NCI-H2029 (cell line): Measurements from ENCODE around the gene E2F7.

ENCODE experiments used
- DNase-seq: peaks from one replicate; lab custom pipeline; 2025; lab: John Stamatoyannopoulos, UW

The E2F7 gene

DNA sequence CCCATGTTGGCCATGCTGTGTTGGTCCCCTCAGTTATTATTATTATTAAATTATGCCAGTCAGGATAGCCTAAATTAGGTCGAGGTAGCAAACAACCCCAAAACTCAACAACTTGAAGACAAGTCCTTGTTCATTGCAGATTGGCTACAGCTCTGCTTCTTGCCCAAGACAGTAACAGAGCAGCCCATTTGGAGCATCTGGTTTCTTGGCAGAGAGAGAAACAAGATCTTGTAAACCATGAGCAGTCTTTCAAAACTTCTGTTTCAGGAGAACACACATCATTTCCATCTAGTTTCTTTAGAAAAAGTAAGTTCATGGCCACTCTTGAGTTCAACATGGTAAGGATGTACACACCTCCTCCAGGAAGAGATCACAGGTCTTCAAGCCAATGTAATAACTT, 52.3 kb downstream of the E2F7 start:
- DNase-seq: no peak

DNA sequence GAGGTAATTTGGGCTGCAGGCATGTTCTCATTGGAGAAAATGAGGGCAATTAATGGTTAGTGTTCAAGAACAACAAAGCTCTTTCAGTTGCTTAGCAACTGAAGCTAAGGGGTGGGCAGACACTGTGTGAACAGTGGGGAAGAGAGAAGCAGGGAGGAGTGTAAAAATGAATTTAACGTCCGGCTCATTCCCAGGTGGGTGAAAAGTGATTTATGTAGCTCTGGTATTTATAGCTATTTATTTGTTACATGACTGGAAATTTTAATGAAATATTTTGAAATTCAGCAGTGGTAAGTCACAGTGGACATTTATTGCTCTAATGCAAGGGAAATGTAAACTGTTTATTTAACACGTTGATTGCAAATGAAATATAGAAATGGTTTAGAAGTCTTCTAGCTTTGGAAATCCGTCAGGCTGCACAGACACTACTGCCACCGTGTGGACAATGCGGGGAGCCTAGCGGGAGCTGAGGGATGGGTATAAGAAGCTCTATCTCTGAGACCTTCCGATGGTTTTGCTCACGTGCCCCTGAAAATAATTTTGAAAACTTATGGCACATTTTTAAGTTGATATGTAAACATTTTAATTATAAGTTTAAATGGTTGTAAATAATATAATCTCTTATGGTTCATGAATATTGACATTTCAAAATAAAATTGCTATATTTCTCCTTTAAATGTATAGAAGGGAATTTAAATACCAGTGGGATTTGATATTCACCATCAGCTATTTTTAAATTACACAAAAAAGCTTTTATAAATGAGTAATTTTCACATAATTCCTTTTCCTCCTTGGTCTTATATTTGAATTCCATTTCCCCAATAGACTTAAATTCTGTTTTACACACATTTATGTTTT, 54.4 kb downstream of the E2F7 start:
- DNase-seq: peak; percentile 49

DNA sequence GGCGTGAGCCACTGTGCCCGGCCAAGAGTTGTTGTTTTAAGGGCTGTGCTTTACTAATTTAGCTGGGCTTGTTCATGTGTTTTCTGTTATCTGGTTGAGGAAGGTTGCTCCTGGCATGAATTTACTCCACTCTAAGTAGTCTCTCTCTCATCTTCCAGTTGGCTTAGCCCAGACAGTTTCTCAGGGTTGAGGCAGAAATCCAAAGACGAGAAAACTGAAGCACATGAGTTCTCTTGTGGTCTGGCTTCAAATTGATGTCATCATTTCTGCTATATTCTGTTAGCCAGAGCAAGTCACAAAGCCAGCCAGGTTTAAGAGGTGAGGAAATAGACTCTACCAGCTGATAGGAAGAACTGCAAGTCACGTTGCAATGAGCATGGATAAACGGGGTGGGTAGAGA, 57.9 kb downstream of the E2F7 start:
- DNase-seq: no peak

DNA sequence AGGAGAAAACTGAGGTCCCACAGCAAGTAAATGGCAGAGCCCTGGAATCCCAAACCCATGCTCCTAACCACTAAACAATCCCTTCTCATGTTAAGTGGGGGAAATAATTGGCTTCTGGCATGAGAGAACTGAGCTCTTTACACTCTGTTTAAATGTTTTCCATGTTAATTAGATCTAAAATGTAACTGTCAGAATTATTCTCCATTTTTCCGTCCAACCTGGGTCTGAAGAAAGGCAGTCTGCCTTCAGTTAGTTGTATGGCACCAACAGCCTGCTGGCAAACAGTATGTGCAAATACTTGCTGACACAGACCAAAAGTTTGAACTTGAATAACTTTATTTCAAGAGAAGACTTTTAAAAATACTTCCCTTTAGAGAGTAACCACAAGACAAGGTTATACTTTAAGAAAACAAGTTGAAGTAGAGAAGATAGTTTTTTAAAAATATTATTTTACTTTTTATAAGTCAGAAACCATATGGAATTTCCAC, 59.7 kb downstream of the E2F7 start:
- no peak for DNase-seq

DNA sequence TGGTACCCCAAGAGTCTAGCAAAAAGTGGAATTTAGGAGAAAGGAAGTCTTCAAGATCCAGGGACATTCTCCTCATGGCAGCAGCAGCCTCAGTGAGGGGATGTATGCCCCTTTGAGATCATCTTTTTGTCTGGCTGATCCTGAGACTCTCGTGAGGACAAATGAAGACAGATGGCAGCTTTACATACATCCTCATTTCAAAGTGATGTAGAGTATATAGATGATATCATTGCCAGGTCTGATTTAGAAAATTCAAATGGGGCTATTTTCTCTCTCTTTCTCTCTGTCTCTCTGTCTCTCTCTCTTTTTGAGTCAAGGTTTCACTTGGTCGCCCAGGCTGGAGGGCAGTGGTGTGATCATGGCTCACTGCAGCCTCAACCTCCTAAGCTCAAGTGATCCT, 61.5 kb downstream of the E2F7 start:
- DNase-seq: no peak

DNA sequence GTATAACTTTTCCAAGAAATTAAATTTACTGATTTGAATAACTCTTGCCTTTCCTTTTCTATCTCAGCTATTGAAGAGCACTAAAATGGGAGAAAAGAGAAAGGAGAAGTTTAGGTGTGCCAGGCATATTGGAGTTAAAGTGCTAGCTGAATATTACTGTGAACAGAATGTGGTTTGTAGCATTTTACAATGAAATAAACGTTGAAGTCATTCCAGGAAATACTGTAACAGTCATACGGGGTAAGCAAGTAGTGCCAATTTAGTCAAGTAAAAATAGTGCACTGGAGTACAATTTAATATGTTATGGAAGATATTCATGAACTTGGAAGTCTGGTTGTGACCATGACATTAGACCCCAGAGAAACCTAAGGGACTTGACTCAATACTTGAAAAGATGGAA, 62.1 kb downstream of the E2F7 start:
- no peak for DNase-seq

DNA sequence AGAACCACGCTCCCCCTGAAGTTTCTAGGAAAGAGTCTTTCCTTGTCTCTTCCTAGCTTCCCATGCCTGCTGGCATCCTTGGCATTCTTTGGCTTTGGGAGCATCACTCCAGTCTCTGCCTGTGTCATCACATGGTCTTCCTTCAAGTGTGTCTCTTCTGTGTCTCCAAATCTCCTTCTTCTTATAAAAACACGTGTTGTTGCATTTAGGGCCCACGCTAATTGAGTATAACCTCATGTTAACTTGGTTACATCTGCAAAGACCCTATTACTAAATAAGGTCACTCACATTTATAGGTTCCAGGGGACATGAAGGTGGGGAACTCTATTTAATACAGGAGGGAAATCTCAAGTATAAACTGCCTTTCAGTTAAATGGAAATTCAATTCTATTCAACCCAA, 63.0 kb downstream of the E2F7 start:
- no peak for DNase-seq

DNA sequence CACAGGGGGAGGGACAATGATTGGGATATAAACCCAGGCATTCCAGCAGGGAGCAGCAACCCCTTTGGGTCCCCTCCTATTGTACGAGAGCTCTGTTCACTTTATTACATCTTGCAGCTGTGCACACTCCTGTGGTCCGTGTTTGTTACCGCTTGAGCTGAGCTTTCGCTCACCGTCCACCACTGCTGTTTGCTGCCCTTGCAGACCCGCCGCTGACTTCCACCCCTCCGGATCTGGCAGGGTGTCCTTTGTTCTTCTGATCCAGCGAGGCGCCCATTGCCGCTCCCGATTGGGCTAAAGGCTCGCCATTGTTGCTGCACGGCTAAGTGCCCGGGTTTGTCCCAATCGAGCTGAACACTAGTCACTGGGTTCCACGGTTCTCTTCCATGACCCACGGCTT, 64.1 kb downstream of the E2F7 start:
- peak; percentile 6 for DNase-seq

DNA sequence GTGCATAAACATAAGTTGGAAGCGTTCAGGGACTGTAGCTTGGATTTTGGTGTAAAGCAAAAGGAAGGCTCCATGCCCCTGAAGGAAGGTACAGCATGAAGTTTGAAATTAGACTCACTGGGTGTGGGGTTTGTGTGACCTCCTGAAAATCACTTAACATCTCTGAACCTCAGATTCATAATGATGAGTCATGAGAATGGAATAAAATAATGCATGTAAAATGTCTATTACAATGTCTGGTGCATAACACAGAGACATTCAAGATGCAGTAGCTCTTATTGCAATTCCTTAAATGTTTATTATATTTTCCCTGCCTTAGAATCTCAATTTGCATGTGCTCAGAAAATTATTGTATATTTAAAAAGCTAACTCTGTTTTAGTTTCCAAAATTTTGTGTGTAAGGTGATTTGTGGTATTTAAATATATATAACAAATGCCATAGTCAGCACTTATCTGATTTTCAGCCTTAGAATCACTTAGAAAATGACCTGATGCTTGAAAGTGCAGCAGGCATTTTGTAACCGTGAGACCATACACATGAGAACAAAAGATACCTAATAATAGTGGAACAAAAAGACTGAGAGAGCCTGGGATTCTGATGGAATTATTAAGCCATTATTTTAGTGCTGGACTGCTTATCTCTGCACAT, 66.3 kb downstream of the E2F7 start:
- DNase-seq: no peak

DNA sequence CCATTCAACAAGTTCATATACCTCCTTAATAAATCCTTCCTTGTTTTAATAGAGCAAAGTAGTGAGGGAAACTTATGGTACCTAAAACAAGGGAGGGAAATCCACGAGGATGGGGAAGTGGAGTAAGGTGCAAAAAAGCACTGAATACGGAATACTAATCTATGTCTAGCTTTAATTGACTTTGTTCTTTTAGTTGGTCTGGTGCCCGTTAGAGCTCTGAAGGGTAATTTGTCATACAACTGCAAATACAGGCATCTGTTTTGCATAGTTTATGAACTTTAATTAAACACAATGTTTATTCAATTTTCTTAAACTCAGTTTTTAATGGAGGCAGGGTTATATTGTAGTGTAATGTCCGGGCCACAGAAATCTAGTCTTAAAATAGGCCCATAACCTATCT, 67.0 kb downstream of the E2F7 start:
- DNase-seq: no peak

DNA sequence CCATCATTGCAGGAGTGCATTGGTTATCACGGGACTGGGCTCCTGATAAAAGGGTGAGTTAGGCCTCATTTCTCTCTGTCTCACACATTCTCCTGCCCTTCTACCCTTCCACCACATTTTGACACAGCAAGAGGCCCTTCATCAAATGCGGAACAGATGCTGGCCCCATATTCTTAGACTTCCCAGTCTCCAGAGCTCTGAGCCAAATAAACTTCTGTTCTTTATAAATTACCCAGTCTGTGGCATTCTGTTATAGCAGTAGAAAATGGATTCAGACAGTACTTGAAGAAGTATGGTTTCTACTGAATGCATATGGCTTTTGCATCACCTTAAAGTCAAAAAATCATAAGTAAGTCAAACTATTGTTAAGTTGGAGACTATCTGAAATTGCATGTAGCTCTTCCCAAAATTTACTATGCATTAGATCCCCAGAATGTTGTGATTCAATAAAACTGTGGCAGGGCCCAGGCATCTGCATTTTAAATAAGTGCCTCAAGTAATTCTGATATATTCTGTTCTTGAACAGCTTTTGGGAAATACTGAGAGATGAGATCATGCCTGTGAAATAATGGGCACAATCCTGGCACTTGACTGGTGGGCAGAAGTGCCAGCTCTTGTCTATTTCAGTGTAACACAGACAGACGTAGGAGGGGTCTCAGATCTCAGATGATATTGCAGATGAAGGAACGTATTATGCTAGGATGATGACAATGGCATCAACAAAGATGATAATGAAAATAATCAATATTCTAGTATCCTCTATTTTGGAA, 68.2 kb downstream of the E2F7 start:
- DNase-seq: no peak

DNA sequence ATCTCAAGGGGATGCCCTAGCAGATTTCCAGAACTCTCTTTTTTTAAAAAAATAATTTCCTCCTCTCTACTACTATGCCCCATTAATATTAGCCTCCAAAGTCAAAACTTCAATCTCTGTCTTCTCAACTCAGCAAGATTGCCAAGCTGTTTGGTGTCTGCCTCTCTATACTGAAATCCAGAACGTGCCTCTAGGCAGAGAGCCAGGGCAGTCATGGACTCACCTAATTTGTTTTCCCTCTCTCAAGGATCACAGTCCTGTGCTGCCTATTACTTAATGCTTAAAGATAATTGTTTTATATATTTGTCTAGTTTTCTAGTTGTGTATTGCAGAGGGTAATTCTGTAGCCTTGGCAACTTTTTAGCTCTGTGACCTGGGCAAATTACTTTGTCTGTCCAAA, 74.7 kb downstream of the E2F7 start:
- no peak for DNase-seq

DNA sequence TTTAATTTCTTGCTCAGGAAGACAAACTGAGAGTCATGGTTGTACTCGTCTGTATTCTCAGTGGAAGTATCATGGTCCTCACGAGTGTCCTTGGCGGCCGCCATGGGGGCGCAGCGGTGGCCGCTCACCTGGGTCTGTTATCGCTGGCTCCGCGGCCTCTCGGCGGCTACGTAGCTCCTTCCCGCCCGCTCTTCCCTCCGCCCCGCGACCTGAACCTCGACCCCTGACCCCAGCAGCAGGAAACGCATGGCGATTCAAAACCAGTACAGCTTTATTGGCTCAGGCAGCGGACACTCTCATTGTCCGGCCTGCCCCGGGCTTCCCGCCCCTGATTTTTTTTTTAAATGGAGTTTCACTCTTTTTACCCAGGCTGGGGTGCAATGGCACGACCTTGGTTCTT, 80.8 kb downstream of the E2F7 start:
- DNase-seq: no peak

DNA sequence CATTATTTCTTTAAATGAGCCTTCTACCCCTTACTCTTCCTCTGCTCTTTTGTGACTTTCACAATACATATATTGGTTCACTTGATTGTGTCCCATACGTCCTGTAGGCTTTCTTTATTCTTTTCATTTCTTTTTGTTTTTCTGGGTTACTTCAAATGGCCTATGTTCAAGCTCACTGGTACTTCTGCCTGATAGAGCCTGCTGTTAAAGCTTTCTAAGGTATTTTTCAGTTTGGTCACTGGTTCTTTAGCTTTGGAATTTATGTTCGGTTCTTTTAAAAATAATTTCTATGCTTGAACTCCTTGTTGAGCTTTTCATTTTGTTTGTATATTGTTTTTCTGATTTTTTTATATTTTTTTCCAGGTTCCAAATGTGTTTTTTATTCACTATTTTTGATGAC, 81.9 kb downstream of the E2F7 start:
- no peak for DNase-seq

DNA sequence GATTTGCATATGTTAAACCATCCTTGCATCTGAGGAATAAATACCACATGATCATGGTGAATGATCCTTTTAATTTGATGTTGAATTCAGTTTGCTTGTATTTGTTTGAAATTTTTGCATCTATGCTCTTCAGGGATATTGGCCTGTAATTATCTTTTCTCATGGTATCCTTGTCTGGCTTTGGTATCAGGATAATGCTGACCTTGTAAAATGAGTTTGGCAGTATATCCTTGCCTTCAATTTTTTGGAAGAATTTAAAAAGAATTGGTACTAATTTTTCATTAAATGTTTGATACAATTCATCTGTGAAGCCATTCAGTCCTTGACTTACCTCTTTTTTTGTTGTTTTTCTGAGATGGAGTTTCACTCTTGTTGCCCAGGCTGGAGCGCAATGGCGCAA, 85.2 kb downstream of the E2F7 start:
- no peak for DNase-seq

DNA sequence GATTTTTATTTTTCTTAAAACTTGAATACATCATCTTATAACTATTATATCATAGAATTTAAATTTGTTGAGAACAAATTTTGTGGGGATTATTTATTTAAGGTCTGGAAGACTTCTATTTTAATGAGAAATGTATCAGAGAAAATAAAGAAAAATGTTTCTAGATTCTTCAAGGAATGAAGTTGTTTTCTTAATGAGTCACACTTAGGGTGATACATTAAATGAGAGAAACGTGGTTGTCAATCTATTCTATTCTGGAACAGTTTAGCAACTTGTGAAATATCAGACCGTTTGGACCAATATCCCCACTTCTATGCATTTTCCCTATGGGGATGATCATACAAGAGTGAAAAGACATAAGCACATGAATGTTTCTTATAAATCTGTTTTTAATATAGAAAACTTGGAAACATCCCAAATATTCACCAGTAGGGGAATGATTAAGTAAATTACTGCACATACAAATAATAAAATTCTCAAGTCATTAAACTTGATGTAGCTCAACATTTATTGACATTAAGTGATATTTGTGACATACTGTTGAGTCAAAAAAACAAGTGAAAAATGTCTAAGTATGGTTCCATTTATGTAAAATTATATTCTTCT, 88.5 kb downstream of the E2F7 start:
- no peak for DNase-seq
